HG03460 (cell line): ENCODE data around the gene NOTCH3.

Experiments
- ATAC-seq: cut with Tn5 transposase; IDR thresholded peaks from one replicate; pipeline ENCODE4 v1.9.1; 2021; ENCODE audit not compliant: unreplicated experiment

Gene NOTCH3

GRCh38 chr19:15197942-15198341 lies 2.9 kb downstream of the NOTCH3 start:
- ATAC-seq, result no peak

GRCh38 chr19:15197275-15197941 lies 3.4 kb downstream of the NOTCH3 start:
- ATAC-seq, result no peak

DNA sequence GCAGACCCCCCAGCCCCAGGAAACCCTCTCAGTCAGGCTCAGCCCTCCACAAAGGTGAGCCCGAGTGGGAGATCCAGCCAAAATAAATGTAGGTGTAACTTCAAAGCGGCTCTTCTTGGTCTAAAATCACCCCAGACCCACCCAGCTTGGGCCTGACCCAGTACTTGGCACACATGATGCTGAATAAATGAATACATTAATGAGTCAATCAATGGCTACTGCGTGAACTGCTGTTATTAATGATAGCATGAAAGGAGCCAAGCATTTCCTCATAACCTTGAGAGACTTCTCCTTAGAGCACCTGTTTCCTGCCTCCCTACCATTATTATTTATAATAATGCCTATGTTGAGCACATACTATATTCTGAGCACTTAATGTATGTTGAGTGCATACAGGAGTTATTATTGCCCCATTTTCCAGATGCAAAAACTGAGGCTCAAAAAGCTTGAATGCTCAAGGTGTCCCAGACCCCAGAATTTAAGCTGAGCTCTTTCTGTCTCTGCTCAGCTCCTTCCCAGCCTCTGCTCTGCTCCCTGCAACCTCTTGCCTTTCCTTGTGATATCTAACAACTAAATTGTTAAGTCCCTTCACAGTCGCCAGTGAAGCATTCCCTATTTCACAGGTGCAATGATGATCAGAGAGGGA lies 4.3 kb downstream of the NOTCH3 start:
- ATAC-seq, result no peak

DNA sequence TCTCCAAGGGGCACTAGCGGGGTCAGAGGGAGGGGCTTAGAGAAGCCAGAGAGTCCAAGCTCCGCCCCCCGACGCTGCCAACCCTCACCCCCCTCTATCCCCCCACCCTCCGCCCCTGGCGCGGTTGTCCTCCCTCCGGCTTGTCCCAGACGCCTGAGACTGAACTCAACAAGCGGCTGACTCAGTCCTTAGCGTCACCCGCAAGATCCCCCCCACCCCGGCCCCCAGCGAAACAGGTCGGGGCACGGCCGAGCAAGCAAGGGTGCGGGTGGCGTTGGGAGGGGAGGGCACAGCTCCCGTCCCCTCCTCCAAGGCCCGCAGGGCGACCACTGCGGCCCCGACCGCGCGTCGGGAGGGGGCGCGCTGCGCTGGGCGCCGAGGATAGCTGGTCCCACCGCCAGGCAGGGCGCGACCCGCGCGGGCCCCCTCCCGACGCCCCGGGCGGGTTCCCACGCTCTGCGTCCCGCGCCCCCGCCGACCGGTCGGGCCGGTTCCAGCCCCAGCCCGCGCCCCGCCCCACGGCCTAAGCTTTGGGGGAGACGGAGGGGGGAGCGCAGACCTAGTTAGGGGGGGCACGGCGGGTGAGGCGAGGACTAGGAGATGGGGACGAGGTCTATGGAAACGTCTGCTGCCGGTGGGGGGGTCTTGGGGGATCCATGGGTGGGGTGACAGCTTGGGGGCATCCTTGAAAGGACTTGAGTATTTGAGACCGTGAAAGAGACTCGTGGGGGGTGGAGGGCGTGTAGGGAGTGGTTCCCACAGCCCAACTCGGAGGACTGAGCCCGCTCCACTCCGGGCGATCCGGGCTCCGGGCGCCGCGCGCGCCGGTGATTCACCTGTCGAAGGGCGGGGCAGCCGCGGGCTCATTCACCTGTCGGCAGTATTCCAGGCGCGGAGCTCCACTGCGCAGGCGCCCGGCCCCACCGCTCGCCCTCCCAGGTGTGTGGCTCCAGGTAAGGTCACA lies 5.1 kb downstream of the NOTCH3 start:
- no peak for ATAC-seq

DNA sequence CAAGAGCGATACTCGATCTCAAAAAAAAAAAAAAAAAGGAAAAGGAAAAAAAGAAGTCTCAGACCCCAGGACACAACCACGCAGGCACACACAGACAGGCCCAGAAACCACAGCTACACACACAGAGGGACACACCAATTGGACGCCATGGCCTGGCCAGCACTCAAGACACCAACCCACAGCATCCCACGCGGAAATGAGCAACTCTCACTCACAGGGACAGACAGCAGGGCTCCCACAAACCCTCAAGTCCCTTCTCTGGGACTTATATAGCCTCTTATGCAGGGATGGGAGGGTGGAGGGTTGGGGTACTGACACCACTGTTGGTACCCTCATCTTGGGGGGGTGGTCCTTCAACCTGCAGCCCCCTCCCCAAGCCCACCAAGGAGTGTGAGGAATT lies 5.9 kb downstream of the NOTCH3 start:
- no peak for ATAC-seq

DNA sequence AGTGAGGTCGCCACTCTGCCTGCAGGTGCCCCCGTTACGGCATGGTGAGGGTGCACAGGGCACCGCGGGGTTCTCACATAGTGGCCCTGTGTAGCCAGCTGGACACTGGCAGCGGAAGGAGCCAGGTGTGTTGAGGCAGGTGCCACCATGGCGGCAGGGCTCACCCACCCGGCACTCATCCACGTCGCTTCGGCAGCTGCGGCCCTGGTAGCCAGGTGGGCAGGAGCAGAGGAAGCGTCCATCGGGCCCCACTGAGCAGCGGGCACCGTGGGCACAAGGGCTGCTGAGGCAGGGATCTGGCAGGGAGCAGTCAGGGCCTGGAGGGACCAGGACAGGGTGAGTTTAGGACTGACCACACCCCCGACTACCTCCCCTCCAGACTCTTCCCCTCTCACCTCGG lies 8.8 kb downstream of the NOTCH3 start:
- no peak for ATAC-seq

DNA sequence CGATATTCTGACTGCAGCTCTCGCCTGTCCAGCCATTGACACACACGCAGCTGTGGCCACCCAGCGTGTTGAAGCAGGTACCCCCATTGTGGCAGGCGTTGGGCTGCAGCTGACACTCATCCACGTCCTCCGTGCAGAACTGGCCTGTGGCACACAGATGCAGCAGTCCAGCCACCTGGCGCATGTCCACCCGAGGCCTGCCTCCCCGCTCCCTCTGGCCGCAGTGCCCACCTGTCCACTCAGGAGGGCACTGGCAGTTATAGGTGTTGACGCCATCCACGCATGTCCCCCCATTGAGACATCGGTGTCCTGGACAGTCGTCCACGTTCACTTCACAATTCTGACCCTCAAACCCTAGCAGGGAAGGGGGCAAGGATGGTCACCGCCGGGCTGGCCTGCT lies 9.3 kb downstream of the NOTCH3 start:
- no peak for ATAC-seq

DNA sequence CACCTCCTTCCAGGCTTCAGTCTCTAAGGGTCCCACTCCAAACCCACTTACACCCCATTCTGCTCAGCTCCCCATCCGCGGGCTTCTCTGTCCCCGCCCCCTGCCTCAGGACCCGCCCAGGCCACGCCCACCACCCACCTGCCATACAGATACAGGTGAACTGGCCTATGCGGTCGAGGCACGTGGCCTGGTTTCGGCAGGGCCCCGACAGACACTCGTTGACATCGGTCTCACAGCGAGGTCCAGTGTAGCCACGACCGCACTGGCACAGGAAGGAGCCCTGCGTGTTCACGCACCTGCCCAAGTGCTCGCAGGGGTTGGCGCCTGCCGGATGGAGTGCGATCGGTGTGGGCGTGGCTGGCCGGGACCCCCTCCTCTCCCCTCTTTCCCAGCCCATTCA lies 11.9 kb downstream of the NOTCH3 start:
- no peak for ATAC-seq

DNA sequence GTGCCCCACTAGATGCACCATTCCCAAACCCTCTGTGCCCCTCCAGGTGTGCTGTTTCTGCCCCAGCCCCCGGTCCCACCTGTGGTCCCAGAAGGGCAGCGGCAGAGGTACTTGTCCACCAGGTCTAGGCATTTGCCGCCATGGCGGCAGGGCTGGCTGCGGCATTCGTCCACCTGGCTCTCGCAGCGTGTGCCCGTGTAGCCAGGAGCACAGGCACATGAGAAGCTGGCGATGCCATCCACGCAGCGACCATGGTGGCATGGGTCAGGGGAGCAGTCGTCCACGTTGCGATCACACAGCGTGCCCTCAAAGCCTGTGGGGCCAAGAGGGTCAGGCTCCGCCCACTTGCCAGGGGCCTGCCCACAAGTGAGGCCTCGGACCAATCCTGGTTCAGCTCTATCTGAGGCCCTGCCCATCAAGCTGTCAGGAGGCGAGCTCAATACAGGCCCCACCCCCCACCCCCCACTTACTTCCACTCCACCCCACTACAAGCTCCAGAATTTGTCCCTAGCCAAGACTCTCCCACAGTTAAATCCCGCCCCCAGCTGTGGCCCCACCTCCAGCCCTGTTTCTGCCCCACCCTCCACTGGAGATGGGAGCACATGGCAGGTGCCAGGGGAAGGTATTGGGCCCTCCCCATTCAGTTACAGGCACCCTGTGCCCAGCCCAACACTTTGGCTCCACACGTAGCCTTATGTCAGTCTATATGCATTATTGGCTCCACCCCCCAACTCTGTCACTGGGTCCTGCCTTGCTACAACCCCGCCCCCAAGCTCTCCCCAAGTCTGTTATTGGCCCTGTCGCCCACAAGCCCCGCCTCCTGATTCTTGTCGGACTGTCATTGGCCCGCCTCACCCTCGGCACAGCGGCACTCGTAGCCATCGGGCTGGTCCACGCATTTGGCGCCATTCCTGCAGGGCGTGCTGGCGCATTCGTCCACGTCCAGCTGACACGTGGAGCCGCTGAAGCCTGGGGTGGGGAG lies 13.5 kb downstream of the NOTCH3 start:
- ATAC-seq, result no peak

DNA sequence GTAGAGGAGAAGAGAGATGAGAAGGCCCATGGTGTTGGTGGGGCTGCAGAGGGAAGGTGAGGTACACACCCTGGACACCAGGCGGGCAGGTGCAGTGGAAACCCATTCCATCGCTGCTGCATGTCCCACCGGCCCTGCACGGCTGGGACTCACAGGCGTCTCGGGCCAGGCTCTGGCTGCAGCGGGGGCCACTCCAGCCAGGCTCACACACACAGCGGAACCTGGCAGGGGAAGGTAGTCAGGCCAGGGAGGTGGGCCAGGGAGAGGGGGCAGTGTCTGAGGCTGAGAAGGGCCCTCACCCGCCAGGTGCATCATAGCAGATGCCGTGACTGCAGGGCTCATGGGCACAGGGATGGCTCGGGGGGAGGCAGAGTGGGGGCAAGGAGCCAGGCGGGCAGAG lies 15.6 kb downstream of the NOTCH3 start:
- no peak for ATAC-seq

GRCh38 chr19:15184776-15185175 lies 16.0 kb downstream of the NOTCH3 start:
- no peak for ATAC-seq

- ATAC-seq, result no peak
Observed at GRCh38 chr19:15181394-15181793, 19.4 kb downstream of the NOTCH3 start.

GRCh38 chr19:15180451-15181390 lies 20.1 kb downstream of the NOTCH3 start:
- ATAC-seq, result no peak

GRCh38 chr19:15178629-15179308 lies 22.0 kb downstream of the NOTCH3 start:
- ATAC-seq, result no peak

GRCh38 chr19:15177269-15178116 lies 23.3 kb downstream of the NOTCH3 start:
- ATAC-seq, result no peak

DNA sequence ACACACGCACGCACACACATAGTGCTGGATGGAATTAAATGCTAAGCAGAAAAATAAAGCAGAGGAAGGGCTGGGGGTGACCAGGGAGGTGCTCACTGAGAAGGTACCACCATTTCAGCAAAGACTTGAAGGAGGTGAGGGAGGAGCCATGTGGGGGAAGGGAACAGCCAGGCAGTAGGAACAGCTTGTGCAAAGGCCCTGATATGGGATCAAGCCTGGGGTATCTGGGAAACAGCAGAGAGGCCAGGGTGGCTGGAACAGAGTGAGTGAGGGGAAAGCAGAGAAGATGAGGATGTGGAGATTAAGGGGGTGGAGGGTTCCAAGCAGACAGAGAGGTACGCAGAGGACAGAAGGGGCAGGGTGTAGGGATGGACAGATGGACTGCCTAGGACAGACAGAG lies 25.2 kb downstream of the NOTCH3 start:
- no peak for ATAC-seq

- ATAC-seq, result no peak
Observed at GRCh38 chr19:15173746-15174404, 26.9 kb downstream of the NOTCH3 start.

DNA sequence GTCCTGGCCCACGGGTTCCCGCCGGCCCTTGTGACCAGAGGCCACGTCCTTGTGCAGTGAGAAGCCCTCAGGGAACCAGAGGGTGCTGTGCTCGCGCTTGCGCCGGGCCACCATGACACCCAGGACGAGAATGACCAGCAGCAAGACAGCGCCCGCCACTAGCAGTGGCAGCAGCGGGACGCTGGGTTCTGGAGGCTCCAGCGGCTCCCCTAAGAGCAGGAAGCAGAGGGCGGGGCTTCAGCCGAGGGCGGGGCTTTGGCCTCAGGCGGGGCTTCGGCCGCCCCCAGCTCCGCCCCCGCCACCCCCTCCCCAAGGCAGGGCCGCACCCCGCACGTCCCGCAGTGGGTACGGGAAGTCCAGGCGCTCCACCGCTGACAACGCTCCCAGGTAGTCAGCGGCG lies 30.4 kb downstream of the NOTCH3 start:
- no peak for ATAC-seq
